HepG2 (cell line): ENCODE measurements around the gene CAPZA3. TPM values are rescaled to one million over a fixed set of nuclear protein-coding genes. Genes with fewer than 3 reads are reported as not detected.

Source experiments
- ATAC-seq: fragments of 200-7000 bp; cut with Tn5 transposase; 3 replicates; pipeline ENCODE4 v1.9.1; 2020; ENCODE audit warnings: mild to moderate bottlenecking, moderate library complexity
- BruUV-seq: library from RNA; stranded (reverse); fragments of 400-500 nt; replicated peaks from 2 replicates; lab custom pipeline; 2021; lab: Mats Ljungman, UMichigan
- CTCF ChIA-PET: fragments of 300-600 bp; formaldehyde crosslinking; extraction: SDS; loops from one replicate; lab custom pipeline; 2021; ENCODE audit warnings: low total read pairs, inconsistent platforms, low intra/inter-chr PET ratio; lab: Yijun Ruan, JAX
- POLR2A ChIA-PET: fragments of 350-600 bp; sonication (Branson Sonifier 250); formaldehyde crosslinking; loops from one replicate; lab custom pipeline; 2020; ENCODE audit warnings: antibody characterized with exemption, inconsistent platforms; lab: Yijun Ruan, JAX
- DNase-seq: peaks from one replicate; pipeline ENCODE4 v3.0.0-alpha.2; 2015; ENCODE audit warnings: low spot score
- FAIRE-seq: peaks from 3 replicates; lab custom pipeline; 2011; peaks lifted over from hg19 to GRCh38; lab: Jason Lieb, UNC
- H2AFZ ChIP-seq: one replicate; pipeline ENCODE4 v1.6.1; 2011; ENCODE audit warnings: low read length, inconsistent platforms
- H3K27ac ChIP-seq: fragments of 300-600 bp; 3 replicates; pipeline ENCODE4 v1.8.0; 2011; ENCODE audit warnings: mixed run types, mild to moderate bottlenecking, mixed read lengths, low read length, inconsistent platforms; ENCODE audit not compliant: insufficient read depth; ENCODE audit errors: extremely low read length
- H3K27me3 ChIP-seq, 2 experiments: fragments of 200-600 bp in 1 of 2; 2 replicates in 1 of 2; 3 replicates in 1 of 2; pipeline versions ENCODE4 v1.6.0 to v1.8.0; 2011; ENCODE audit warnings: low read length in 2 of 2, mild to moderate bottlenecking in 2 of 2, moderate library complexity in 2 of 2, inconsistent platforms in 1 of 2; ENCODE audit not compliant: insufficient read depth in 2 of 2, control insufficient read depth in 1 of 2
- H3K36me3 ChIP-seq, 2 experiments: fragments of 200-600 bp in 1 of 2; replicated peaks in 1 of 2; 2 replicates in 1 of 2; 3 replicates in 1 of 2; pipeline versions ENCODE4 v1.5.1 to v1.8.0; 2011; ENCODE audit warnings: low read length in 2 of 2, inconsistent platforms in 1 of 2; ENCODE audit not compliant: insufficient read depth in 2 of 2, control insufficient read depth in 1 of 2
- H3K4me1 ChIP-seq: 2 replicates; pipeline ENCODE4 v1.5.1; 2012; ENCODE audit warnings: low read length, inconsistent platforms; ENCODE audit not compliant: insufficient read depth
- H3K4me2 ChIP-seq: 2 replicates; pipeline ENCODE4 v1.6.0; 2011; ENCODE audit warnings: low read depth, low read length, inconsistent platforms
- H3K4me3 ChIP-seq, 3 experiments: fragments of 200-600 bp in 1 of 3; sonication (generic), shearing (Covaris generic) in 1 of 3; replicated peaks in 1 of 3; 2 replicates each; pipeline ENCODE4 v1.5.1; 2011 to 2016; ENCODE audit warnings: low read length in 3 of 3, inconsistent platforms in 2 of 3, low read depth in 2 of 3, mild to moderate bottlenecking in 2 of 3, control low read depth in 1 of 3, mixed read lengths in 1 of 3; ENCODE audit not compliant: insufficient read depth in 1 of 3
- H3K79me2 ChIP-seq: one replicate; pipeline ENCODE4 v1.6.1; 2011; ENCODE audit warnings: low read length, inconsistent platforms; ENCODE audit not compliant: insufficient read depth
- H3K9ac ChIP-seq: 2 replicates; pipeline ENCODE4 v1.6.0; 2011; ENCODE audit warnings: mild to moderate bottlenecking, low read depth, low read length, inconsistent platforms; ENCODE audit not compliant: insufficient read depth
- H3K9me3 ChIP-seq: 2 replicates; pipeline ENCODE4 v1.5.1; 2012; ENCODE audit warnings: mild to moderate bottlenecking, low read length
- H4K20me1 ChIP-seq: 2 replicates; pipeline ENCODE4 v1.6.0; 2011; ENCODE audit warnings: inconsistent platforms, mild to moderate bottlenecking, low read length, moderate library complexity; ENCODE audit not compliant: insufficient read depth
- ASH2L ChIP-seq: fragments of 300-600, 200-600 bp; sonication (generic); IDR thresholded peaks from 2 replicates; pipeline ENCODE4 v1.7.0; 2017; ENCODE audit warnings: low read depth, mild to moderate bottlenecking, moderate library complexity, mixed read lengths, low read length; ENCODE audit not compliant: insufficient read length
- CENPX ChIP-seq: sonication (generic); formaldehyde crosslinking; IDR thresholded peaks from 2 replicates; pipeline ENCODE4 v1.9.0; 2021; ENCODE audit warnings: mild to moderate bottlenecking, missing genetic modification reagents, moderate library complexity
- CHD4 ChIP-seq: fragments of 200-600 bp; sonication (generic); IDR thresholded peaks from 2 replicates; pipeline ENCODE4 v1.7.0; 2017; ENCODE audit warnings: mild to moderate bottlenecking, low read length, borderline replicate concordance
- E2F2 ChIP-seq: sonication (generic); formaldehyde crosslinking; IDR thresholded peaks from 2 replicates; pipeline ENCODE4 v1.4.0; 2020; ENCODE audit warnings: missing genetic modification reagents, borderline replicate concordance
- FOSL2 ChIP-seq: sonication (generic); formaldehyde crosslinking; IDR thresholded peaks from 2 replicates; pipeline ENCODE4 v1.4.0; 2020; ENCODE audit warnings: missing genetic modification reagents
- HES4 ChIP-seq: sonication (generic); formaldehyde crosslinking; IDR thresholded peaks from 2 replicates; pipeline ENCODE4 v1.9.0; 2021; ENCODE audit warnings: mild to moderate bottlenecking, missing genetic modification reagents, borderline replicate concordance
- JUN ChIP-seq: sonication (generic); formaldehyde crosslinking; IDR thresholded peaks from 2 replicates; pipeline ENCODE4 v1.4.0; 2020; ENCODE audit warnings: mild to moderate bottlenecking, missing genetic modification reagents
- ZNF292 ChIP-seq: sonication (generic); formaldehyde crosslinking; IDR thresholded peaks from 2 replicates; pipeline ENCODE4 v1.8.1; 2022; ENCODE audit warnings: mild to moderate bottlenecking, low read depth, missing genetic modification reagents, borderline replicate concordance
- ZNF331 ChIP-seq: sonication (generic); formaldehyde crosslinking; IDR thresholded peaks from 2 replicates; pipeline ENCODE4 v1.4.0; 2020; ENCODE audit warnings: missing genetic modification reagents
- ZNF773 ChIP-seq: sonication (generic); formaldehyde crosslinking; IDR thresholded peaks from 2 replicates; pipeline ENCODE4 v1.4.0; 2020; ENCODE audit warnings: missing genetic modification reagents, borderline replicate concordance
- WGBS: methylation state at CpG from one replicate; pipeline ENCODE4 v1.1.6; 2017; ENCODE audit warnings: low lambda C conversion rate; 5-methylcytosine and 5-hydroxymethylcytosine counted together
- in situ Hi-C: cut with HindIII; loops from 2 replicates; pipeline ENCODE4 v1.10.0; 2017; ENCODE audit warnings: low pct_unique_long_range_greater_than_20kb; ENCODE audit not compliant: extremely low pct_ligation_motif_present
- intact Hi-C: fragments of 100-400 bp; cut with micrococcal nuclease; formaldehyde crosslinking; loops from one replicate; pipeline ENCODE4 v1.10.0; 2022; ENCODE audit not compliant: unreplicated experiment
- polyA plus RNA-seq, 8 experiments: library from polyadenylated mRNA; depleted of rRNA in 3 of 8; stranded (reverse) in 7 of 8; unstranded in 1 of 8; fragments of >200 nt; fragmentation: Illumina TruSeq in 4 of 8; extraction: Trizol in 4 of 8; gene quantifications; 2 replicates each; pipeline versions ENCODE4 v1.2.1 to v1.2.3, GENCODE V29; 2011 to 2016; ENCODE audit warnings: low read depth in 4 of 8, missing spikeins in 1 of 8, mixed read lengths in 1 of 8; ENCODE audit not compliant: insufficient read depth in 1 of 8
- total RNA-seq, 5 experiments: library from RNA; depleted of rRNA; stranded (reverse); fragments of >200 nt; fragmentation: Illumina TruSeq; extraction: Trizol; gene quantifications; 2 replicates each; pipeline ENCODE4 v1.2.3, GENCODE V29; 2016; ENCODE audit warnings: low read depth in 1 of 5

The CAPZA3 gene
- total and polyA plus RNA-seq, 2 of the 13 experiments (the other 11 are each of a cell fraction or from before 2014, with no cell fraction given), result not detected

GRCh38 chr12:18703321-18703720, 34.6 kb upstream of the CAPZA3 start:
- in situ Hi-C loops (no loop called here), intact Hi-C loops (no loop called here)
- no peaks in the 10 kb centered on the region for H3K79me2 ChIP-seq
- DNase-seq, result no peak
- H3K4me2 ChIP-seq, result no peak overlapping the region
- 4% methylated on average over 2 of the region's 2 CpGs for WGBS
- no peaks in the 10 kb centered on the region for H3K4me1 ChIP-seq
- no peak overlapping the region for H2AFZ ChIP-seq
- H3K9ac ChIP-seq, result no peak overlapping the region
- no peak overlapping the region for H3K27ac ChIP-seq
- TF ChIP-seq CENPX (CRISPR knock-in tag) (no peak), JUN (no peak), ZNF773 (no peak), FOSL2 (CRISPR knock-in tag) (no peak), HES4 (CRISPR knock-in tag) (no peak), ZNF292 (CRISPR knock-in tag) (no peak), CHD4 (no peak), ASH2L (no peak), ZNF331 (CRISPR knock-in tag) (no peak), E2F2 (no peak)
- POLR2A ChIA-PET, result no interaction called here
- H3K27me3 ChIP-seq, result no peaks in the 10 kb centered on the region
- no peaks in the 10 kb centered on the region for H4K20me1 ChIP-seq
- FAIRE-seq, result no peak
- no peak overlapping the region for H3K4me3 ChIP-seq
- peaks cover 6% of the 10 kb centered on the region; the same call in 1 of the 2 replicates for H3K9me3 ChIP-seq
- no TSS peak for BruUV-seq
- no peak for ATAC-seq
- CTCF ChIA-PET, result no interaction called here
- H3K36me3 ChIP-seq, result no peaks in the 10 kb centered on the region
